Neural cell (in vitro differentiated cells): ENCODE data around the gene BET1.

Experiments
- EP300 ChIP-seq: fragments of 450-650 bp; conservative IDR thresholded peaks from 2 replicates; pipeline ENCODE4 v1.6.1; 2014; ENCODE audit warnings: antibody characterized with exemption, mild to moderate bottlenecking, moderate library complexity; ENCODE audit not compliant: poor library complexity, severe bottlenecking
- EZH2 ChIP-seq: fragments of 200-600, 300-800 bp; shearing (Covaris generic), sonication (generic); IDR thresholded peaks from 2 replicates; pipeline ENCODE4 v1.6.1; 2014; ENCODE audit warnings: antibody characterized with exemption, low read length, borderline replicate concordance, mild to moderate bottlenecking; ENCODE audit not compliant: insufficient read depth, poor library complexity, severe bottlenecking
- POLR2AphosphoS5 ChIP-seq: IDR thresholded peaks from 2 replicates; pipeline ENCODE4 v1.6.1; 2012
- SMC3 ChIP-seq: fragments of 450-650 bp; conservative IDR thresholded peaks from 2 replicates; pipeline ENCODE4 v1.6.1; 2014; ENCODE audit warnings: antibody characterized with exemption, mild to moderate bottlenecking, moderate library complexity; ENCODE audit not compliant: poor library complexity
- TAF1 ChIP-seq: IDR thresholded peaks from 2 replicates; pipeline ENCODE4 v1.6.1; 2012; ENCODE audit warnings: low read depth
- TF ChIP-seq, protein P1 (sequence below): fragments of 450-650 bp; IDR thresholded peaks from 2 replicates; pipeline ENCODE4 v1.5.1; 2014; ENCODE audit warnings: antibody characterized with exemption, mild to moderate bottlenecking, moderate library complexity; ENCODE audit not compliant: poor library complexity, severe bottlenecking
- TF ChIP-seq, protein P2 (sequence below): IDR thresholded peaks from 2 replicates; pipeline ENCODE4 v1.6.1; 2012; ENCODE audit warnings: borderline replicate concordance

DNA sequence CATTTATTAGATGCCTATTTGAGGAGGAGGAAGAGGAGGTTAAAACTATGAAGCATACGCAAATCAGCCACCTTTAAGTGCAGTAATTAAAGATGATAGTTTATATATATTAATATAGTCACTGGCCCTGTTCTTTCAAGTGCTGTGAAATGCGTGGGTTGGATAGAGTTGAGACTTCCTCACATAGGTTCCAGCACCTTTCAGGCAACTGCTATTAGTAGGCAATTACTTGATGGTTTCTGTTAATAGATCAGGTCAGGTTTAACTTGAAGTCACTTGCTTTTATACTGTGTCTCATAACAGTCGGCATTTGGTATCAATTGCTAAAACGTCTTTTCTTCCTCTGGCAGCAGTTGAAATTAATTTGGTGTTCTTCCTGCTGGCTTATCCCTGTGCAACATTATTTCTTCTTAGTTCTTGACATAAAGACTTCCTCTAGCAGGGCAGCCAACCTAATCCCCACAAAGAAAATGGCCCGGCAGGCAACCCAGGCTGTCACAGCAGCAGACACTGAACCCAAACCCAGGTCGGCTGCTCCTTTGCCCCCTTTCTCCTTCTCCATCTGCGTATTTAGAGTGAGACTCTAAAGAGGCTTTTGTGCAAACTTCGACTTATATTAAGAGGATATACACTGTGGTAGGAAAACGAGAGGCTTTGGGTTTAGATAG, 35.3 kb upstream of the BET1 start:
- TF ChIP-seq SMC3: no peak
- TF ChIP-seq, protein P1, sequence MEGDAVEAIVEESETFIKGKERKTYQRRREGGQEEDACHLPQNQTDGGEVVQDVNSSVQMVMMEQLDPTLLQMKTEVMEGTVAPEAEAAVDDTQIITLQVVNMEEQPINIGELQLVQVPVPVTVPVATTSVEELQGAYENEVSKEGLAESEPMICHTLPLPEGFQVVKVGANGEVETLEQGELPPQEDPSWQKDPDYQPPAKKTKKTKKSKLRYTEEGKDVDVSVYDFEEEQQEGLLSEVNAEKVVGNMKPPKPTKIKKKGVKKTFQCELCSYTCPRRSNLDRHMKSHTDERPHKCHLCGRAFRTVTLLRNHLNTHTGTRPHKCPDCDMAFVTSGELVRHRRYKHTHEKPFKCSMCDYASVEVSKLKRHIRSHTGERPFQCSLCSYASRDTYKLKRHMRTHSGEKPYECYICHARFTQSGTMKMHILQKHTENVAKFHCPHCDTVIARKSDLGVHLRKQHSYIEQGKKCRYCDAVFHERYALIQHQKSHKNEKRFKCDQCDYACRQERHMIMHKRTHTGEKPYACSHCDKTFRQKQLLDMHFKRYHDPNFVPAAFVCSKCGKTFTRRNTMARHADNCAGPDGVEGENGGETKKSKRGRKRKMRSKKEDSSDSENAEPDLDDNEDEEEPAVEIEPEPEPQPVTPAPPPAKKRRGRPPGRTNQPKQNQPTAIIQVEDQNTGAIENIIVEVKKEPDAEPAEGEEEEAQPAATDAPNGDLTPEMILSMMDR: no peak
- no peak for TF ChIP-seq TAF1
- TF ChIP-seq EZH2: no peak
- no peak for TF ChIP-seq POLR2AphosphoS5
- TF ChIP-seq, protein P2, sequence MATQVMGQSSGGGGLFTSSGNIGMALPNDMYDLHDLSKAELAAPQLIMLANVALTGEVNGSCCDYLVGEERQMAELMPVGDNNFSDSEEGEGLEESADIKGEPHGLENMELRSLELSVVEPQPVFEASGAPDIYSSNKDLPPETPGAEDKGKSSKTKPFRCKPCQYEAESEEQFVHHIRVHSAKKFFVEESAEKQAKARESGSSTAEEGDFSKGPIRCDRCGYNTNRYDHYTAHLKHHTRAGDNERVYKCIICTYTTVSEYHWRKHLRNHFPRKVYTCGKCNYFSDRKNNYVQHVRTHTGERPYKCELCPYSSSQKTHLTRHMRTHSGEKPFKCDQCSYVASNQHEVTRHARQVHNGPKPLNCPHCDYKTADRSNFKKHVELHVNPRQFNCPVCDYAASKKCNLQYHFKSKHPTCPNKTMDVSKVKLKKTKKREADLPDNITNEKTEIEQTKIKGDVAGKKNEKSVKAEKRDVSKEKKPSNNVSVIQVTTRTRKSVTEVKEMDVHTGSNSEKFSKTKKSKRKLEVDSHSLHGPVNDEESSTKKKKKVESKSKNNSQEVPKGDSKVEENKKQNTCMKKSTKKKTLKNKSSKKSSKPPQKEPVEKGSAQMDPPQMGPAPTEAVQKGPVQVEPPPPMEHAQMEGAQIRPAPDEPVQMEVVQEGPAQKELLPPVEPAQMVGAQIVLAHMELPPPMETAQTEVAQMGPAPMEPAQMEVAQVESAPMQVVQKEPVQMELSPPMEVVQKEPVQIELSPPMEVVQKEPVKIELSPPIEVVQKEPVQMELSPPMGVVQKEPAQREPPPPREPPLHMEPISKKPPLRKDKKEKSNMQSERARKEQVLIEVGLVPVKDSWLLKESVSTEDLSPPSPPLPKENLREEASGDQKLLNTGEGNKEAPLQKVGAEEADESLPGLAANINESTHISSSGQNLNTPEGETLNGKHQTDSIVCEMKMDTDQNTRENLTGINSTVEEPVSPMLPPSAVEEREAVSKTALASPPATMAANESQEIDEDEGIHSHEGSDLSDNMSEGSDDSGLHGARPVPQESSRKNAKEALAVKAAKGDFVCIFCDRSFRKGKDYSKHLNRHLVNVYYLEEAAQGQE: no peak
- no peak for TF ChIP-seq EP300
